Smooth muscle cell (in vitro differentiated cells): ENCODE results near the gene ZNF81. TPM values are rescaled to one million over a fixed set of nuclear protein-coding genes. Genes with fewer than 3 reads are reported as not detected.

ENCODE experiments used
- DNase-seq: peaks from one replicate; lab custom pipeline; 2025; ENCODE audit not compliant: unreplicated experiment; lab: John Stamatoyannopoulos, UW
- H2AFZ ChIP-seq: fragments of 200-600 bp; sonication (generic); 2 replicates; pipeline ENCODE4 v1.6.0; 2016; ENCODE audit warnings: antibody characterized with exemption, low read depth, mild to moderate bottlenecking
- H3F3A ChIP-seq: fragments of 200-600 bp; sonication (generic); 2 replicates; pipeline ENCODE4 v1.6.0; 2017; ENCODE audit warnings: antibody characterized with exemption, low read depth
- H3K27ac ChIP-seq: fragments of 200-600 bp; sonication (generic); 2 replicates; pipeline ENCODE4 v1.5.1; 2016; ENCODE audit warnings: low read depth, mild to moderate bottlenecking
- H3K27me3 ChIP-seq: fragments of 200-600 bp; sonication (generic); 2 replicates; pipeline ENCODE4 v1.6.1; 2016; ENCODE audit warnings: low read depth, mild to moderate bottlenecking
- H3K36me3 ChIP-seq: fragments of 200-600 bp; sonication (generic); 2 replicates; pipeline ENCODE4 v1.5.1; 2016; ENCODE audit warnings: low read depth
- H3K4me1 ChIP-seq: fragments of 200-600 bp; sonication (generic); 2 replicates; pipeline ENCODE4 v1.5.1; 2016; ENCODE audit warnings: low read depth
- H3K4me2 ChIP-seq: fragments of 200-600 bp; sonication (generic); 2 replicates; pipeline ENCODE4 v1.6.0; 2016; ENCODE audit warnings: mild to moderate bottlenecking
- H3K4me3 ChIP-seq: fragments of 200-600 bp; sonication (generic); 2 replicates; pipeline ENCODE4 v1.5.1; 2016; ENCODE audit warnings: mild to moderate bottlenecking
- H3K79me2 ChIP-seq: fragments of 200-600 bp; sonication (generic); 2 replicates; pipeline ENCODE4 v1.6.0; 2016; ENCODE audit warnings: low read depth, mild to moderate bottlenecking
- H3K9ac ChIP-seq: fragments of 200-600 bp; sonication (generic); 2 replicates; pipeline ENCODE4 v1.6.0; 2016; ENCODE audit warnings: low read depth
- H3K9me3 ChIP-seq: fragments of 200-600 bp; sonication (generic); replicated peaks from 2 replicates; pipeline ENCODE4 v1.5.1; 2016; ENCODE audit warnings: low read depth
- H4K20me1 ChIP-seq: fragments of 200-600 bp; sonication (generic); 2 replicates; pipeline ENCODE4 v1.6.0; 2016; ENCODE audit warnings: low read depth
- CTCF ChIP-seq: fragments of 200-600 bp; sonication (generic); IDR thresholded peaks from 2 replicates; pipeline ENCODE4 v1.5.1; 2017; ENCODE audit warnings: borderline replicate concordance, mild to moderate bottlenecking, antibody characterized with exemption; ENCODE audit not compliant: insufficient read depth, poor library complexity, severe bottlenecking
- WGBS: methylation state at CpG from one replicate; pipeline ENCODE4 v1.1.7; 2016; ENCODE audit warnings: low lambda C conversion rate; 5-methylcytosine and 5-hydroxymethylcytosine counted together
- polyA plus RNA-seq: library from polyadenylated mRNA; unstranded; fragments of >200 nt; fragmentation: Nextera tagmentation; extraction: Ambion mirVana; gene quantifications from 2 replicates; pipeline ENCODE4 v1.2.1, GENCODE V29; 2016
- total RNA-seq: library from RNA; depleted of rRNA; stranded (reverse); fragments of >200 nt; gene quantifications from 2 replicates; pipeline ENCODE4 v1.2.3, GENCODE V29; 2014

Gene ZNF81
- total and polyA plus RNA-seq, 2 experiments from 2014 or later: 4.6 to 4.8 TPM

- no peaks in the 10 kb centered on the region for H3K4me1 ChIP-seq
- H3K9ac ChIP-seq: no peak overlapping the region
- no peak overlapping the region for H3K4me2 ChIP-seq
- H3K27ac ChIP-seq: no peak overlapping the region
- no peaks in the 10 kb centered on the region for H3K9me3 ChIP-seq
- H3K4me3 ChIP-seq: no peak overlapping the region
- 50% methylated on average over 4 of the region's 4 CpGs for WGBS
- no peak for TF ChIP-seq CTCF
- peak overlapping the region; percentile 54 for H2AFZ ChIP-seq
- no peaks in the 10 kb centered on the region for H3K36me3 ChIP-seq
- no peak for DNase-seq
- H3F3A ChIP-seq: no peaks in the 10 kb centered on the region
- no peaks in the 10 kb centered on the region for H3K79me2 ChIP-seq
- no peaks in the 10 kb centered on the region for H3K27me3 ChIP-seq
- H4K20me1 ChIP-seq: no peaks in the 10 kb centered on the region
These were observed 20.5 kb upstream of the ZNF81 start for GRCh38 chrX:47815901-47816845.

DNA sequence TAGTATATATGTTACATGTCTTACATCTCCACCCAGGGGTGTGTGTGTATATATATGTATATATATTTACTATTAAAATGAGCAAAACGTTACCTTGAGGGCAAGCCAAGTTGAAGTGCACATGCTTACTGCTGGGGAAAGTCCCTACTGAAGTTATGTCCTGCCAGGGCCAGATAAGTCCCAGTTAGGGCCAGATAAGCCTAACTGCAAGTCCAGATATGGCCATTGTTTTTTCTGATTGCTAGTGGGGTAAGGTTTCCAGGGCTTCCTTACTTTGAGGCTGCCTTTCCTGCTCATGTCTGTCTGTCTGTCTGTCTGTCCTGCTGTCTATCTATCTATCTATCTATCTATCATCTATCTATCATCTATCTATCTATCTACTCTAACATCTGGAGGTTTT lies 19.3 kb upstream of the ZNF81 start:
- no peaks in the 10 kb centered on the region for H3F3A ChIP-seq
- no peak overlapping the region for H3K4me3 ChIP-seq
- H3K79me2 ChIP-seq: no peaks in the 10 kb centered on the region
- H3K36me3 ChIP-seq: no peaks in the 10 kb centered on the region
- no peaks in the 10 kb centered on the region for H3K27me3 ChIP-seq
- TF ChIP-seq CTCF: no peak
- H3K9me3 ChIP-seq: no peaks in the 10 kb centered on the region
- DNase-seq: no peak
- H3K9ac ChIP-seq: no peak overlapping the region
- H2AFZ ChIP-seq: no peak overlapping the region
- H3K4me1 ChIP-seq: no peaks in the 10 kb centered on the region
- no peak overlapping the region for H3K4me2 ChIP-seq
- no peak overlapping the region for H3K27ac ChIP-seq
- WGBS: 48% methylated on average over 1 of the region's 1 CpG
- no peaks in the 10 kb centered on the region for H4K20me1 ChIP-seq

- Histone ChIP-seq H3K79me2 (no peaks in the 10 kb centered on the region), H3K9ac (no peak overlapping the region), H3K4me3 (no peak overlapping the region), H3K4me1 (no peaks in the 10 kb centered on the region), H3K36me3 (no peaks in the 10 kb centered on the region), H4K20me1 (no peaks in the 10 kb centered on the region), H3K4me2 (no peak overlapping the region), H2AFZ (no peak overlapping the region), H3K27ac (no peak overlapping the region), H3K27me3 (no peaks in the 10 kb centered on the region), H3K9me3 (no peaks in the 10 kb centered on the region), H3F3A (no peaks in the 10 kb centered on the region)
- no peak for TF ChIP-seq CTCF
- WGBS: 100% methylated on average over 1 of the region's 1 CpG
- no peak for DNase-seq
These were observed 18.8 kb upstream of the ZNF81 start for GRCh38 chrX:47817897-47818296.

DNA sequence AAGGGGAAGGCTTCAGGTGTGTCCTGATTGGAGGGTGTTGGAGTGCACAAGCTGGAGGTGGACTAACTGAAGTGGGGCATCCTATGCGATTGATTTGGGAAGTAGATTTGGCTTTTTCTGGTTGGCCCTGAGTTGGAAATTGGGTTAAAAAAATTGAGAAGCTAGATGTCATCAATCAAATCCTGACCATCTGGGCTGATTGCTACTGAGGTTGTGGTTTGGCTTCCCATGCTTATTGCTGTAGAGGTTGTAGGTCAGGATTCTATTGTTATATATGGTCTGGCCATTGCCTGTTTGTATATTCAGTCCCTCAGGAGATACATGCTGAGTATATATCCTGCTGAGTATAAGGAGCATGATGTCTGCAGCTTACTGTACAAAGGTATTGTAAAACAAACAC lies 7.7 kb upstream of the ZNF81 start:
- Histone ChIP-seq H3K27ac (no peak overlapping the region), H3K4me3 (no peak overlapping the region), H2AFZ (no peak overlapping the region), H3K9ac (no peak overlapping the region), H3K9me3 (no peaks in the 10 kb centered on the region), H4K20me1 (no peaks in the 10 kb centered on the region), H3K4me2 (no peak overlapping the region), H3K36me3 (no peaks in the 10 kb centered on the region), H3K79me2 (no peaks in the 10 kb centered on the region), H3K27me3 (no peaks in the 10 kb centered on the region), H3F3A (no peaks in the 10 kb centered on the region), H3K4me1 (no peaks in the 10 kb centered on the region)
- no peak for DNase-seq
- 91% methylated on average over 1 of the region's 1 CpG for WGBS
- no peak for TF ChIP-seq CTCF
